Ishikawa (cell line): ENCODE results near the gene ATXN1.

Experiments used
- CEBPB ChIP-seq: IDR thresholded peaks from 2 replicates; pipeline ENCODE4 v1.6.1; 2012
- CREB1 ChIP-seq: IDR thresholded peaks from 2 replicates; pipeline ENCODE4 v1.6.1; 2012; ENCODE audit warnings: low read depth
- EGR1 ChIP-seq: IDR thresholded peaks from 2 replicates; pipeline ENCODE4 v1.6.1; 2012
- EP300 ChIP-seq: IDR thresholded peaks from 2 replicates; pipeline ENCODE4 v1.6.1; 2012; ENCODE audit warnings: borderline replicate concordance
- FOXM1 ChIP-seq: IDR thresholded peaks from 2 replicates; pipeline ENCODE4 v1.6.1; 2012; ENCODE audit warnings: low read depth, borderline replicate concordance
- NFIC ChIP-seq: IDR thresholded peaks from 2 replicates; pipeline ENCODE4 v1.6.1; 2012
- RAD21 ChIP-seq: IDR thresholded peaks from 2 replicates; pipeline ENCODE4 v1.6.1; 2012; ENCODE audit warnings: low read depth
- TAF1 ChIP-seq: IDR thresholded peaks from 2 replicates; pipeline ENCODE4 v1.6.1; 2012; ENCODE audit warnings: low read depth, mild to moderate bottlenecking
- TCF12 ChIP-seq: IDR thresholded peaks from 2 replicates; pipeline ENCODE4 v1.6.1; 2012; ENCODE audit warnings: low read depth
- TEAD4 ChIP-seq: IDR thresholded peaks from 2 replicates; pipeline ENCODE4 v1.6.1; 2012
- YY1 ChIP-seq: IDR thresholded peaks from 2 replicates; pipeline ENCODE4 v1.6.1; 2012; ENCODE audit warnings: low read depth
- ZBTB7A ChIP-seq: IDR thresholded peaks from 2 replicates; pipeline ENCODE4 v1.6.1; 2012; ENCODE audit warnings: low read depth
- TF ChIP-seq, protein P1 (sequence below): IDR thresholded peaks from 2 replicates; pipeline ENCODE4 v1.6.1; 2012
- TF ChIP-seq, protein P2 (sequence below): IDR thresholded peaks from 2 replicates; pipeline ENCODE4 v1.6.1; 2012
- TF ChIP-seq, protein P3 (sequence below): IDR thresholded peaks from 2 replicates; pipeline ENCODE4 v1.6.1; 2012; ENCODE audit warnings: low read depth, mild to moderate bottlenecking

The ATXN1 gene

DNA sequence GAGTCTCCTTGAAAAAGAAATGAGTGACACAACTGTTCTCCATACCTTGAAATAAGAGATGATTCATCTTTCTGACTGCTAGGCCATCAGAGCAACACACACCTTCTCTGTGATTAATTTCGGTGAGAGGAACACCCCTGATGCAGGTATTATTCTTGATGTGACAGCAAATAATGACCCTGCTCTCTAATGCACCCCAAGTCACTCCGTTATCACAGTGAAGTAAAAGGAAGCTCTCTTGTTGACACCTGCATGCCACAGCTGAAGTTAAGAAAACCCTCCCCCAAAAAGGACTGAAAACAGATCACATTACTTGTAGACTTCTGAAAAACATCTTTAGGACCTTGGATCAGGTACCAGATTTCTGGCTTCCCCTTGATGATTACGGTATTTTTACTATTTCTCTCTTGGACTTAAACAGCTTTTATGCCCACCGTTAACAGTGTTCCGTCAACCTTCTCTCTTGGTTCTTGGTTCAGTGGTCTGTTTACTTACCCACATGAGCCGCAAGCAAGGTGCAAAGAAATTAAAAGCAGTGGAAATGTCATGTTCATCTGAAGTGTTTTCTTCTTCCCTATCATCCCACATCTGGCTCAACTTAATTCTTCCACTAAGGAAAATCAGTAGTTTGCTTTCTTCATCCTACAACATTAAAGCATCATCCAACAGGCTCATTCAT is 273.1 kb downstream of the ATXN1 start:
- TF ChIP-seq EGR1 (no peak), EP300 (no peak), YY1 (no peak), NFIC (no peak), TEAD4 (no peak), RAD21 (no peak), CREB1 (no peak), TCF12 (no peak), CEBPB (no peak), ZBTB7A (no peak), FOXM1 (no peak), TAF1 (no peak)
- TF ChIP-seq, protein P1, sequence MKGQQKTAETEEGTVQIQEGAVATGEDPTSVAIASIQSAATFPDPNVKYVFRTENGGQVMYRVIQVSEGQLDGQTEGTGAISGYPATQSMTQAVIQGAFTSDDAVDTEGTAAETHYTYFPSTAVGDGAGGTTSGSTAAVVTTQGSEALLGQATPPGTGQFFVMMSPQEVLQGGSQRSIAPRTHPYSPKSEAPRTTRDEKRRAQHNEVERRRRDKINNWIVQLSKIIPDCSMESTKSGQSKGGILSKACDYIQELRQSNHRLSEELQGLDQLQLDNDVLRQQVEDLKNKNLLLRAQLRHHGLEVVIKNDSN: no peak
- TF ChIP-seq, protein P2, sequence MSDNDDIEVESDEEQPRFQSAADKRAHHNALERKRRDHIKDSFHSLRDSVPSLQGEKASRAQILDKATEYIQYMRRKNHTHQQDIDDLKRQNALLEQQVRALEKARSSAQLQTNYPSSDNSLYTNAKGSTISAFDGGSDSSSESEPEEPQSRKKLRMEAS: no peak
- TF ChIP-seq, protein P3, sequence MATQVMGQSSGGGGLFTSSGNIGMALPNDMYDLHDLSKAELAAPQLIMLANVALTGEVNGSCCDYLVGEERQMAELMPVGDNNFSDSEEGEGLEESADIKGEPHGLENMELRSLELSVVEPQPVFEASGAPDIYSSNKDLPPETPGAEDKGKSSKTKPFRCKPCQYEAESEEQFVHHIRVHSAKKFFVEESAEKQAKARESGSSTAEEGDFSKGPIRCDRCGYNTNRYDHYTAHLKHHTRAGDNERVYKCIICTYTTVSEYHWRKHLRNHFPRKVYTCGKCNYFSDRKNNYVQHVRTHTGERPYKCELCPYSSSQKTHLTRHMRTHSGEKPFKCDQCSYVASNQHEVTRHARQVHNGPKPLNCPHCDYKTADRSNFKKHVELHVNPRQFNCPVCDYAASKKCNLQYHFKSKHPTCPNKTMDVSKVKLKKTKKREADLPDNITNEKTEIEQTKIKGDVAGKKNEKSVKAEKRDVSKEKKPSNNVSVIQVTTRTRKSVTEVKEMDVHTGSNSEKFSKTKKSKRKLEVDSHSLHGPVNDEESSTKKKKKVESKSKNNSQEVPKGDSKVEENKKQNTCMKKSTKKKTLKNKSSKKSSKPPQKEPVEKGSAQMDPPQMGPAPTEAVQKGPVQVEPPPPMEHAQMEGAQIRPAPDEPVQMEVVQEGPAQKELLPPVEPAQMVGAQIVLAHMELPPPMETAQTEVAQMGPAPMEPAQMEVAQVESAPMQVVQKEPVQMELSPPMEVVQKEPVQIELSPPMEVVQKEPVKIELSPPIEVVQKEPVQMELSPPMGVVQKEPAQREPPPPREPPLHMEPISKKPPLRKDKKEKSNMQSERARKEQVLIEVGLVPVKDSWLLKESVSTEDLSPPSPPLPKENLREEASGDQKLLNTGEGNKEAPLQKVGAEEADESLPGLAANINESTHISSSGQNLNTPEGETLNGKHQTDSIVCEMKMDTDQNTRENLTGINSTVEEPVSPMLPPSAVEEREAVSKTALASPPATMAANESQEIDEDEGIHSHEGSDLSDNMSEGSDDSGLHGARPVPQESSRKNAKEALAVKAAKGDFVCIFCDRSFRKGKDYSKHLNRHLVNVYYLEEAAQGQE: no peak

DNA sequence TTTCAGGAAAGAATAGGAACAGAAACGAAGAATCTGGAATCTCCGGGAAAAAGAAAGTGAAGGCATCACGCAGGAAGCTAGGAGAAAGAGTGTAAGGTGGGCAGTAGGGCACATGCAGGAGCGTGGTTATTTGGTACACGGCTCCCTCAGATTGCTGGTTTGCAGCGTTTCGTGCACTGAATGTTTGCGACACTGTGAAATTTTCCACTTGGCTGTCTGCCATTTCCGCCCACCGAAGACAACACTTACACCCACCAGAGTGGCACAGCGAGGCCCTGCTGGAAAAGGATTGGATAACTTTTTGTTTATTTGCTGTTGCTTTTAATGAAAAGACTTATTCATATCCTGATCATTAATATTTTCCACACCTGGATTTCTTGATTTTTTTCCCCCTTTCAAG is 274.6 kb downstream of the ATXN1 start:
- TF ChIP-seq EP300 (no peak), YY1 (no peak), TEAD4 (no peak), TAF1 (no peak), FOXM1 (no peak), CREB1 (no peak), EGR1 (no peak), TCF12 (no peak), ZBTB7A (no peak), CEBPB (no peak), NFIC (no peak)
- TF ChIP-seq, protein P2: no peak
- TF ChIP-seq, protein P3: no peak

DNA sequence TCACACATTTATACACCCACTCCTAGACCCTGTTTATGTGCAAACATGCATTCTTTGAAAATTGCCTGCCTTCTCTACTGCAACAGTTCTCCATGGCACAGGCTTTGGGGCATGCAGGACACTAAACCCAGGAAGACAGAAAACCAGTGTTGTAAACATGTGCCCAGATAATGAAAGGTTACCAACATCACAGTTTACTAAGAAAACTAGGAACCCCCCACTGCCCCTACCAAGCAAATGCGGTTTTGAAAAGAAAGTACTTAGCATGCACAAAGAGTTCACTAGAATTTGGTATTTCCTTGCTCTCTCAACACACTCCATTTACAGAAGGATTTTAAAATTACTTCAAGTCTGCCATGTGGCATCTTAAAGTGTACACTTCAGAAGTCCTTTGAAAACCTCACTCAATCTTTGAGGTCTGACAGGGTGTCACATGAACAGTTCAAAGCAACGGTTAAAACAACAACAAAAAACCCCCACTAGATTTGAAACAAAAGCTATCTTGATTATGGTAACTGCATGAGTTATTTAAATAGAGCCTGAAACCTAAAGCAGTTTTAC is 277.9 kb downstream of the ATXN1 start:
- TF ChIP-seq TEAD4: no peak
- TF ChIP-seq TCF12: no peak
- no peak for TF ChIP-seq NFIC
- no peak for TF ChIP-seq RAD21
- no peak for TF ChIP-seq EGR1
- TF ChIP-seq EP300: no peak

DNA sequence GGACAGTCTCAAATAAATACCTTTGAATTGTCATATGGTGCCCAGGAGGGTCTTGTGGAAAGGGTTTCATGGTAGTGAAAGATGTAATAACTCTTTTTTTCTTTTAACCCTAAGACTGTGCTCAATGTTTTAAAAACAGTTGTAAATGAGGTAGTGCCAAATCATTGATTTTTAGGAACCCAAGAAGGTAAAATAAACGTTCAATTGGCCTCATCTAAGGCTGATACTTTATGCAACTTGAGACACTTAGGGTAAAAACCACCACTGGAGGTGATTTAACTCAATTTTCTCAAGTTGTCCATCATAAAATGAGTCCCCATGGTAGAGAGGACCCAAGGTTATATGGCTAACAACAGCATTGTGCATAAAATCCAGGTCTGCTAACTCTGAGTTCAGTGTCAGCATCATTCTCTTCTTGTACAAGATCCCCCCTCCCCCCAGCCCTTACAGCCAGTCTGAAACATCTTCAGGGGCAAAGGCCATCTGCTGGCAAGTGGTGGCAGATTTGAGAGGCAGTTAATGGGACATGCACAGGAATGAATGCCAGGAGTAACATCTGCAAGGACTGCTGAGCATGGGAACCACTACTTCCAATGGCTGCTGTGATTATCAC is 278.5 kb downstream of the ATXN1 start:
- TF ChIP-seq ZBTB7A (no peak), NFIC (no peak), TCF12 (no peak), EP300 (no peak), TAF1 (no peak), FOXM1 (no peak), CREB1 (no peak)
- TF ChIP-seq, protein P3: no peak
